RWPE1 (cell line): ENCODE data around the gene PCDHA1.
"Not testable (repeated sequence)": the region's sequence is repeated elsewhere in the genome, so short reads cannot be mapped to it uniquely, and the experiment has no call there.

ENCODE experiments used
- CTCF ChIA-PET: fragments of 350-600 bp; sonication (Branson Sonifier 250); formaldehyde crosslinking; extraction: SDS; loops from one replicate; lab custom pipeline; 2021; lab: Yijun Ruan, JAX
- POLR2A ChIA-PET: fragments of 400-600 bp; formaldehyde crosslinking; extraction: SDS; loops from one replicate; lab custom pipeline; 2020; ENCODE audit warnings: antibody characterized with exemption; ENCODE audit not compliant: low non-redundant PET; lab: Yijun Ruan, JAX
- DNase-seq: peaks from one replicate; pipeline ENCODE4 v3.0.0; 2012; ENCODE audit warnings: low spot score
- H3K27ac ChIP-seq: fragments of 450-650 bp; 2 replicates; pipeline ENCODE4 v1.5.1; 2017
- TF ChIP-seq, protein P1 (sequence below): fragments of 450-650 bp; conservative IDR thresholded peaks from 2 replicates; pipeline ENCODE4 v1.5.1; 2017; ENCODE audit warnings: low read depth, mild to moderate bottlenecking

The PCDHA1 gene

DNA sequence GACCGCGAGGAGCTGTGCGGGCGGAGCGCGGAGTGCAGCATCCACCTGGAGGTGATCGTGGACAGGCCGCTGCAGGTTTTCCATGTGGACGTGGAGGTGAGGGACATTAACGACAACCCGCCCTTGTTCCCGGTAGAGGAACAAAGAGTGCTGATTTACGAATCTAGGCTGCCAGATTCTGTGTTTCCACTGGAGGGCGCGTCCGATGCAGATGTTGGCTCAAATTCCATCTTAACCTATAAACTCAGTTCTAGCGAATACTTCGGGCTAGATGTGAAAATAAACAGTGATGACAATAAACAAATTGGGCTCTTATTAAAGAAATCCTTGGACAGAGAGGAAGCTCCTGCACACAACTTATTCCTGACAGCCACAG is 42.4 kb downstream of the PCDHA1 start:
- ChIA-PET CTCF (interaction anchor here (0.6 to 1.1 kb wide), 3 partner anchors 13 to 389 kb away, joined by 3 to 5 read pairs (median 4); no protein-coding TSS in a partner anchor), POLR2A (no interaction called here)
- TF ChIP-seq, protein P1, sequence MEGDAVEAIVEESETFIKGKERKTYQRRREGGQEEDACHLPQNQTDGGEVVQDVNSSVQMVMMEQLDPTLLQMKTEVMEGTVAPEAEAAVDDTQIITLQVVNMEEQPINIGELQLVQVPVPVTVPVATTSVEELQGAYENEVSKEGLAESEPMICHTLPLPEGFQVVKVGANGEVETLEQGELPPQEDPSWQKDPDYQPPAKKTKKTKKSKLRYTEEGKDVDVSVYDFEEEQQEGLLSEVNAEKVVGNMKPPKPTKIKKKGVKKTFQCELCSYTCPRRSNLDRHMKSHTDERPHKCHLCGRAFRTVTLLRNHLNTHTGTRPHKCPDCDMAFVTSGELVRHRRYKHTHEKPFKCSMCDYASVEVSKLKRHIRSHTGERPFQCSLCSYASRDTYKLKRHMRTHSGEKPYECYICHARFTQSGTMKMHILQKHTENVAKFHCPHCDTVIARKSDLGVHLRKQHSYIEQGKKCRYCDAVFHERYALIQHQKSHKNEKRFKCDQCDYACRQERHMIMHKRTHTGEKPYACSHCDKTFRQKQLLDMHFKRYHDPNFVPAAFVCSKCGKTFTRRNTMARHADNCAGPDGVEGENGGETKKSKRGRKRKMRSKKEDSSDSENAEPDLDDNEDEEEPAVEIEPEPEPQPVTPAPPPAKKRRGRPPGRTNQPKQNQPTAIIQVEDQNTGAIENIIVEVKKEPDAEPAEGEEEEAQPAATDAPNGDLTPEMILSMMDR, result no peak
- no peak for DNase-seq
- H3K27ac ChIP-seq, result no peak overlapping the region

DNA sequence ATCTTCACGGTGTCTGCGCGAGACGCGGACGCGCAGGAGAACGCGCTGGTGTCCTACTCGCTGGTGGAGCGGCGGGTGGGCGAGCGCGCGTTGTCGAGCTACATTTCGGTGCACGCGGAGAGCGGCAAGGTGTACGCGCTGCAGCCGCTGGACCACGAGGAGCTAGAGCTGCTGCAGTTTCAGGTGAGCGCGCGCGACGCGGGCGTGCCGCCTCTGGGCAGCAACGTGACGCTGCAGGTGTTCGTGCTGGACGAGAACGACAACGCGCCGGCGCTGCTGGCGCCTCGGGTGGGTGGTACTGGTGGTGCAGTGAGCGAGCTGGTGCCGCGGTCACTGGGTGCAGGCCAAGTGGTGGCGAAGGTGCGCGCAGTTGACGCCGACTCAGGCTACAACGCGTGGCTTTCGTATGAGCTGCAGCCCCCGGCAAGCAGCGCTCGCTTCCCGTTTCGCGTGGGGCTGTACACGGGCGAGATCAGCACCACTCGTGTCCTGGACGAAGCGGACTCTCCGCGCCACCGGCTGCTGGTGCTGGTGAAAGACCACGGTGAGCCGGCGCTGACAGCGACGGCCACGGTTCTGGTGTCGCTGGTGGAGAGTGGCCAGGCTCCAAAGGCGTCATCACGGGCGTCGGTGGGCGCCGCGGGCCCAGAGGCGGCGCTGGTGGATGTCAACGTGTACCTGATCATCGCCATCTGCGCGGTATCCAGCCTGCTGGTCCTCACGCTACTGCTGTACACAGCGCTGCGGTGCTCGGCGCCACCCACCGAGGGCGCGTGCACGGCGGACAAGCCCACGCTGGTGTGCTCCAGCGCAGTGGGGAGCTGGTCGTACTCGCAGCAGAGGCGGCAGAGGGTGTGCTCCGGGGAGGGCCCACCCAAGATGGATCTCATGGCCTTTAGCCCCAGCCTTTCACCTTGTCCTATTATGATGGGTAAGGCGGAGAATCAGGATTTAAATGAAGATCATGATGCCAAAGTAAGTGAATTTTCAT is 43.9 kb downstream of the PCDHA1 start:
- DNase-seq, H3K27ac ChIP-seq, POLR2A ChIA-PET: not testable (repeated sequence)
- CTCF ChIA-PET, result interaction anchor here (0.6 kb wide), 1 partner anchor 10 kb away, joined by 3 read pairs; no protein-coding TSS in a partner anchor

DNA sequence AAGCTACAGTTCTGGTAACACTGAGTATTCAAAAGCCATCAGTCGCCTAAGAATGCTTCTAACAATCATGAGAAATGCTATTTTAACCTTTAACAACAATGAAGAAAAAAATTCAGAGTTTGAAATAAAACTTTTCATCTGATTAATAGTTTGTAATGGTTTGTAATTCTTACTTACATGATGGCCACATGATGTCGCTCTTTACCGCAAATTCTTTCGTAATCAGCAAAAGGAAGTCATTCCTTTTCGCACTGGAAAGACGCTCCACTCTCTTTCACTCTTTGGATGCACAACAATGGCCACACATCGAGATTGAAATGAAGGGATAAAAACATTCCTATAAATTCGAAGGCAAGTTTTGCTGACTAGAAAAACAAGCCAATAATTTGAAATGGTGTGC is 48.1 kb downstream of the PCDHA1 start, which contains the start of gene PCDHA7:
TSS of gene PCDHA7 (plus strand) at position 277 of the 400 bp plus-strand sequence. CDS start at position 392, 115 bp downstream.
- ChIA-PET CTCF (no interaction called here), POLR2A (no interaction called here)
- no peak within 1 kb of the TSS for H3K27ac ChIP-seq
- no peak for DNase-seq
- TF ChIP-seq, protein P1, result peak; percentile 27

DNA sequence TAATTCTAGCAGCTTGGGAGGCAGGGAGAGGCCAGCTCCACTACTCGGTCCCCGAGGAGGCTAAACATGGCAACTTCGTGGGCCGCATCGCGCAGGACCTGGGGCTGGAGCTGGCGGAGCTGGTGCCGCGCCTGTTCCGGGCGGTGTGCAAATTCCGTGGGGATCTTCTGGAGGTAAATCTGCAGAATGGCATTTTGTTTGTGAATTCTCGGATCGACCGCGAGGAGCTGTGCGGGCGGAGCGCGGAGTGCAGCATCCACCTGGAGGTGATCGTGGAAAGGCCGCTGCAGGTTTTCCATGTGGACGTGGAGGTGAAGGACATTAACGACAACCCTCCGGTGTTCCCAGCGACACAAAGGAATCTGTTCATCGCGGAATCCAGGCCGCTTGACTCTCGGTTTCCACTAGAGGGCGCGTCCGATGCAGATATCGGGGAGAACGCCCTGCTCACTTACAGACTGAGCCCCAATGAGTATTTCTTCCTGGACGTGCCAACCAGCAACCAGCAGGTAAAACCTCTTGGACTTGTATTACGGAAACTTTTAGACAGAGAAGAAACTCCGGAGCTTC is 48.6 kb downstream of the PCDHA1 start:
- DNase-seq, POLR2A ChIA-PET, H3K27ac ChIP-seq, CTCF ChIA-PET: not testable (repeated sequence)

DNA sequence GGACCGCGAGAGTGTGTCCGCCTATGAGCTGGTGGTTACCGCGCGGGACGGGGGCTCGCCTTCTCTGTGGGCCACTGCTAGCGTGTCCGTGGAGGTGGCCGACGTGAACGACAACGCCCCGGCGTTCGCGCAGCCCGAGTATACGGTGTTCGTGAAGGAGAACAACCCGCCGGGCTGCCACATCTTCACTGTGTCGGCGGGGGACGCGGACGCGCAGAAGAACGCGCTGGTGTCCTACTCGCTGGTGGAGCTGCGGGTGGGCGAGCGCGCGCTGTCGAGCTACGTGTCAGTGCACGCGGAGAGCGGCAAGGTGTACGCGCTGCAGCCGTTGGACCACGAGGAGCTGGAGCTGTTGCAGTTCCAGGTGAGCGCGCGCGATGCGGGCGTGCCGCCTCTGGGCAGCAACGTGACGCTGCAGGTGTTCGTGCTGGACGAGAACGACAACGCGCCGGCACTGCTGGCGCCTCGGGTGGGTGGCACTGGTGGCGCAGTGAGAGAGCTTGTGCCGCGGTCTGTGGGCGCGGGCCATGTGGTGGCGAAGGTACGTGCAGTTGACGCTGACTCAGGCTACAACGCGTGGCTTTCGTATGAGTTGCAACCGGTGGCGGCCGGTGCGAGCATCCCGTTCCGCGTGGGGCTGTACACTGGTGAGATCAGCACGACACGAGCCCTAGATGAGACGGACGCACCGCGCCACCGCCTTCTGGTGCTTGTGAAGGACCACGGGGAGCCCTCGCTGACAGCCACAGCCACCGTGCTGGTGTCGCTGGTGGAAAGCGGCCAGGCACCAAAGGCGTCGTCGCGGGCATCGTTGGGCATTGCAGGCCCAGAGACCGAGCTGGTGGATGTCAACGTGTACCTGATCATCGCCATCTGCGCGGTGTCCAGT is 49.9 kb downstream of the PCDHA1 start:
- no peak overlapping the region for H3K27ac ChIP-seq
- ChIA-PET CTCF (interaction anchor here (0.5 kb wide), 2 partner anchors 24 to 387 kb away, joined by 3 to 4 read pairs; partner anchors contain the start of gene PCDHB14), POLR2A (no interaction called here)

DNA sequence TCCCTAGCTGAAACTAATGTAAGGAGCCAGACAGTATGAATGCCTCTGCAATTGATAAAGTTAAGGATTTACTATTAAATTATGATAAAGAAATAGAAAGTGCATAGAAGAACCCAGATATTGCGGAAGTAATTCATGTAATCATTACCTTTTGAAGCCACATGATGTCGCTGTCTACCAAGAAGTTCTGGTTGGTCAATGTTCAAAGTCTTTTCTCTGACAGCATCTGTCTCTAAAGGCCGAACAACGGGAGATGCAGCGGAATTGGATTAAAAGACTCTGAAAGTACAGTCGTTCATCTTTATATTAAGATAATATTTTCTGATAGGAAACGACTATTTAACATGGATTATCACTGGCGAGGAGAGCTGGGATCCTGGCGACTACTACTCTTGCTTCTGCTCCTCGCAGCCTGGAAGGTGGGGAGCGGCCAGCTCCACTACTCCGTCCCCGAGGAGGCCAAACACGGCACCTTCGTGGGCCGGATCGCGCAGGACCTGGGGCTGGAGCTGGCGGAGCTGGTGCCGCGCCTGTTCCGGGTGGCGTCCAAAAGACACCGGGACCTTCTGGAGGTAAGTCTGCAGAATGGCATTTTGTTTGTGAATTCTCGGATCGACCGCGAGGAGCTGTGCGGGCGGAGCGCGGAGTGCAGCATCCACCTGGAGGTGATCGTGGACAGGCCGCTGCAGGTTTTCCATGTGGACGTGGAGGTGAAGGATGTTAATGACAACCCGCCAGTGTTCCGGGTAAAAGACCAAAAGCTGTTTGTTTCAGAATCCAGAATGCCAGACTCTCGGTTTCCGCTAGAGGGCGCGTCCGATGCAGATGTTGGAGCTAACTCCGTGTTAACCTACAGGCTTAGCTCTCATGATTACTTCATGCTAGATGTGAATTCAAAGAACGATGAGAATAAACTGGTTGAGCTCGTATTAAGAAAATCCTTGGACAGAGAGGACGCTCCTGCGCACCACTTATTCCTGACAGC is 55.3 kb downstream of the PCDHA1 start, which contains the start of gene PCDHA8:
TSS of gene PCDHA8 (plus strand) at position 210 of the 985 bp plus-strand sequence. CDS start at position 345, 135 bp downstream.
- peak; percentile 73 for DNase-seq
- no peak within 1 kb of the TSS for H3K27ac ChIP-seq
- TF ChIP-seq, protein P1, result peak; percentile 85
- CTCF ChIA-PET, result interaction anchor here (0.5 to 4.7 kb wide), 41 partner anchors 8 to 1942 kb away, joined by 3 to 123 read pairs (median 4); partner anchors contain the start of genes PCDHA1, PCDHA11, PCDHA12 and PCDHA13
- POLR2A ChIA-PET, result interaction anchor here (0.5 to 1.0 kb wide), 4 partner anchors 18 to 642 kb away, joined by 3 to 6 read pairs (median 4); no protein-coding TSS in a partner anchor

More for the DNA sequence above, 49.9 kb downstream of the PCDHA1 start:
- TF ChIP-seq, protein P1, result no peak
- DNase-seq, result no peak
